GOT3 (cell line): ENCODE results near the gene FAM111B.
"Not testable (repeated sequence)": the region's sequence is repeated elsewhere in the genome, so short reads cannot be mapped to it uniquely, and the experiment has no call there.

Experiments used
- DNase-seq: peaks from one replicate; lab custom pipeline; 2025; ENCODE audit warnings: mixed read lengths; lab: John Stamatoyannopoulos, UW

The FAM111B gene

GRCh38 chr11:59097938-59098337, 9.1 kb upstream of the FAM111B start:
- not testable (repeated sequence) for DNase-seq

- no peak for DNase-seq
Observed at GRCh38 chr11:59102259-59102765, 4.7 kb upstream of the FAM111B start.

- not testable (repeated sequence) for DNase-seq
Observed at GRCh38 chr11:59107721-59108120, 684 bp downstream of the FAM111B start.

GRCh38 chr11:59112494-59112893, 5.5 kb downstream of the FAM111B start:
- no peak for DNase-seq

- no peak for DNase-seq
Observed at GRCh38 chr11:59114344-59114743, 7.3 kb downstream of the FAM111B start.

- no peak for DNase-seq
Observed at GRCh38 chr11:59115553-59115952, 8.5 kb downstream of the FAM111B start.

GRCh38 chr11:59117774-59118173, 10.7 kb downstream of the FAM111B start:
- no peak for DNase-seq

- no peak for DNase-seq
Observed at GRCh38 chr11:59119826-59120225, 12.8 kb downstream of the FAM111B start.

GRCh38 chr11:59135648-59136461, 28.8 kb downstream of the FAM111B start:
- peak; percentile 35 for DNase-seq

GRCh38 chr11:59136551-59136950, 29.5 kb downstream of the FAM111B start:
- DNase-seq, result not testable (repeated sequence)

GRCh38 chr11:59137190-59137589, 30.2 kb downstream of the FAM111B start:
- no peak for DNase-seq

- no peak for DNase-seq
Observed at GRCh38 chr11:59138643-59139042, 31.6 kb downstream of the FAM111B start.

- no peak for DNase-seq
Observed at GRCh38 chr11:59141191-59141590, 34.2 kb downstream of the FAM111B start.

GRCh38 chr11:59141673-59142460, 34.8 kb downstream of the FAM111B start:
- DNase-seq, result no peak

- peak; percentile 66 for DNase-seq
Observed at GRCh38 chr11:59142530-59143507, 35.8 kb downstream of the FAM111B start, which contains the start of gene FAM111A. FAM111A (plus strand) TSS chr11:59142856; CDS start chr11:59148873, 6,017 bp downstream.

GRCh38 chr11:59144096-59144495, 37.1 kb downstream of the FAM111B start:
- no peak for DNase-seq

GRCh38 chr11:59144579-59145345, 37.7 kb downstream of the FAM111B start:
- no peak for DNase-seq

- DNase-seq, result no peak
Observed at GRCh38 chr11:59145534-59145933, 38.5 kb downstream of the FAM111B start.

GRCh38 chr11:59151761-59152160, 44.7 kb downstream of the FAM111B start:
- DNase-seq, result no peak

GRCh38 chr11:59152312-59152951, 45.4 kb downstream of the FAM111B start:
- DNase-seq, result no peak
